ENCODE data around the gene ALG1L2. TPM values are rescaled to one million over a fixed set of nuclear protein-coding genes. Genes with fewer than 3 reads are reported as not detected.
"Not testable (repeated sequence)": the region's sequence is repeated elsewhere in the genome, so short reads cannot be mapped to it uniquely, and the experiment has no call there.

The ALG1L2 gene
- total and polyA plus RNA-seq, 4 experiments from 2014 or later = 1.5 to 2.2 TPM; not detected in 2

DNA sequence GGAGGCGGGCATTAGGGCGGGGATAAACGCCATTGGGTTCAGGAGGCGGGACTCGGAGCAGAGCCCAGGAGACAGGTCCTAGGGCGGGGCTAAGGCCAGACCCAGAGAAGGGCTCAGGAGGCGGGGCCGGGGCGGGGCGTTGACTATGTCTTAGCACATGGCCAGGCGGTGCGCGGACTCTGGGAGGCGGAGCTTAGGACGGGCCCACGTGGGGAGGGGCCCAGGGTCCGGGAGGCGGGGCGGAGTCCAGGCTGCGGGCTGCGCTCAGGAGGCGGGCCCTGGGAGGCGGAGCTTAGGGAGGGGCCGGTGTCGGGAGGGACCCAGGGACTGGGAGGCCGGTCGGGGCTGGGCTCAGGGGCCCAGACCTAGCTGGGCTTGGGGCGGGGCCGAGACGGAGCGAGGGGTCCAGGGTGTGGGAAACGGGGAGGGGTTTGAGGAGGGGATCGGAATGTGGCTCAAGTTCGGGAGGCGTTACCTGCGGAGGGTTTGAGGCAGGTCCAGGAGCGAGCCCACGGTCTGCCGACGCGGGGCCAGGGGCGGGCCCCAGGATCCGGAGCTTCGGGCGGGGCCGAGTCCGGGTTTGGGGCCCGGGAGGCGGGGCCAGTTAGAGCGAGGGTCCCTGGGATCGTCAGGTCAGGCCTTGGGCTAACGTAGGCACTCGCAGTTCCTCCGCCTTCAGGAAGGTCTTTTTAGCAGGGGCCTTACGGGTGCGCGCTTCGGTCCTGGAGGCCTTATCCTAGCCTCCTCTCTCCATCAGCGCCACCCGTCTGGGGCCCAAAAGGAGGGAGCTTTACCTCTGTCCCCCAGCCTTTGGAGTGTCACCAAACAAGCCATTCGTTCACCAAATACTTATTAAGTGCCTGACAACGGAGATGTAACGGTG, 30.5 kb downstream of the ALG1L2 start:
- peak overlapping the region; percentile 82 for H3K27ac ChIP-seq (ENCODE audit: low read depth, low read length)
- POLR2A ChIA-PET (ENCODE audit: partially characterized antibody) = interaction anchor here (1.0 to 2.0 kb wide), 5 partner anchors 19 to 795 kb away, joined by 3 to 10 read pairs (median 4); partner anchors contain the start of gene ATP2C1
- not testable (repeated sequence) for H3K9me3 ChIP-seq (ENCODE audit: control insufficient read depth in 1 of 2, low read length in 2 of 2); H3K27me3 ChIP-seq (ENCODE audit: insufficient read depth, low read length); H3K4me1 ChIP-seq (ENCODE audit: insufficient read depth, low read length); H3K36me3 Mint-ChIP-seq; H3K9me3 Mint-ChIP-seq; H3K27me3 Mint-ChIP-seq; H3K36me3 ChIP-seq (ENCODE audit: insufficient read depth, low read length)
- peak overlapping the region; percentile 96 to 100 (median 98) for H3K4me3 Mint-ChIP-seq
- peak overlapping the region in 1 of 2 donors; percentile 73 for H3K4me3 ChIP-seq (ENCODE audit: low read length in 2 of 2)
- H3K27ac Mint-ChIP-seq = peak overlapping the region; percentile 94 to 100 (median 100)
- DNase-seq = peak; percentile 98 to 99 (median 99)
- intact Hi-C loops (cut with micrococcal nuclease) = loop anchor here (1.0 to 5.0 kb wide), 6 partner anchors 67 to 1270 kb away; partner anchors contain the start of genes ASTE1, NEK11, NUDT16 and PIK3R4
- H3K4me1 Mint-ChIP-seq = peaks cover 10 to 27% (median 12%) of the 10 kb centered on the region in 4 donors
- CTCF ChIA-PET (ENCODE audit: partially characterized antibody) = interaction anchor here (1.2 kb wide), 1 partner anchor 14 kb away, joined by 3 read pairs; no protein-coding TSS in a partner anchor

DNA sequence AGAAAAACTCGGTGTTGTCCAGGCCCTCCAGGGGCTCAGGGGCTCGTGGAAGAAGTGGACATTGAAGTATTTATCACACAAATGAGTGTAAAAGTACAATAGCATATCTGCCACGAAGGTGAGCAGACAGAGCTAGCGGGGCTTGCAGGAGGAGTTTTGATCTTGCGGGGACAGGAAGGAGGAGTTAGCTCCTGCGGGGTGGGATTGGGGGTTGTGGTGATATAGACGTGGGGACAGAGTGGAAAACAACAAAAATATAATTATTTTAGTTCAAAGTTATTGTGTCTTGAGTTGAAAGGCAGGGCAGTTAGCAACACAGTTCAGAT, 31.1 kb downstream of the ALG1L2 start:
- not testable (repeated sequence) for H3K36me3 ChIP-seq (ENCODE audit: insufficient read depth, low read length); H3K36me3 Mint-ChIP-seq; H3K9me3 Mint-ChIP-seq; H3K27me3 Mint-ChIP-seq; H3K27me3 ChIP-seq (ENCODE audit: insufficient read depth, low read length); H3K9me3 ChIP-seq (ENCODE audit: control insufficient read depth in 1 of 2, low read length in 2 of 2); H3K4me1 ChIP-seq (ENCODE audit: insufficient read depth, low read length)
- POLR2A ChIA-PET (ENCODE audit: partially characterized antibody) = interaction anchor here (1.6 to 2.0 kb wide), 2 partner anchors 67 to 781 kb away, joined by 5 to 10 read pairs; partner anchors contain the start of gene ATP2C1
- Mint-ChIP-seq H3K4me1 (peaks cover 10 to 27% (median 12%) of the 10 kb centered on the region in 4 donors), H3K27ac (peak overlapping the region; percentile 16 to 100 (median 94)), H3K4me3 (peak overlapping the region; percentile 96 to 100 (median 98))
- peak overlapping the region; percentile 82 for H3K27ac ChIP-seq (ENCODE audit: low read depth, low read length)
- peak in 1 of 5 donors; percentile 50 for DNase-seq
- CTCF ChIA-PET (ENCODE audit: partially characterized antibody) = interaction anchor here (1.2 kb wide), 1 partner anchor 15 kb away, joined by 3 read pairs; no protein-coding TSS in a partner anchor
- H3K4me3 ChIP-seq (ENCODE audit: low read length in 2 of 2) = peak overlapping the region in 1 of 2 donors; percentile 23
- intact Hi-C loops (cut with micrococcal nuclease) = loop anchor here (5.0 kb wide), 2 partner anchors 485 to 1270 kb away; partner anchors contain the start of gene NUDT16

DNA sequence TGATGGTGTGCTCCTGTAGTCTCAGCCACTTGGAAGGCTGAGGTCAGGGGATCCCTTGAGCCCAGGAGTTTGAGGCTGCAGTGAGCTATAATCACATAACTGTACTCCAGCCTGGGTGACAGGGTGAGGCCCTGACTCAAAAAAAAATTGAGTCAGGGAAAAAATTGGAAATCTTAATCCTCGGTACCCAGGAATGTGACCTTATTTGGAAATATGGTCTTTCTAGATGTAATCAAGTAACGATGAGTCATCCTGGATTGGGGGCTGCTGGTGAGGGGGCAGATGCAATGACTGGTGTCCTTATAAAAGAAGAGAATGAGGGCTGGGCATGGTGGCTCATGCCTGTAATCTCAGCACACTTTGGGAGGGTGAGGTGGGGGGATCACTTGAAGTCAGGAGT, 33.8 kb downstream of the ALG1L2 start:
- intact Hi-C loops (cut with micrococcal nuclease); H3K9me3 ChIP-seq (ENCODE audit: control insufficient read depth in 1 of 2, low read length in 2 of 2); CTCF ChIA-PET (ENCODE audit: partially characterized antibody); H3K4me1 ChIP-seq (ENCODE audit: insufficient read depth, low read length); H3K27me3 Mint-ChIP-seq; H3K36me3 ChIP-seq (ENCODE audit: insufficient read depth, low read length); H3K27me3 ChIP-seq (ENCODE audit: insufficient read depth, low read length); POLR2A ChIA-PET (ENCODE audit: partially characterized antibody); DNase-seq; H3K36me3 Mint-ChIP-seq; H3K9me3 Mint-ChIP-seq; H3K4me3 Mint-ChIP-seq; H3K27ac ChIP-seq (ENCODE audit: low read depth, low read length); H3K4me3 ChIP-seq (ENCODE audit: low read length in 2 of 2); H3K27ac Mint-ChIP-seq: not testable (repeated sequence)
- peaks cover 8 to 21% (median 11%) of the 10 kb centered on the region in 4 donors for H3K4me1 Mint-ChIP-seq

DNA sequence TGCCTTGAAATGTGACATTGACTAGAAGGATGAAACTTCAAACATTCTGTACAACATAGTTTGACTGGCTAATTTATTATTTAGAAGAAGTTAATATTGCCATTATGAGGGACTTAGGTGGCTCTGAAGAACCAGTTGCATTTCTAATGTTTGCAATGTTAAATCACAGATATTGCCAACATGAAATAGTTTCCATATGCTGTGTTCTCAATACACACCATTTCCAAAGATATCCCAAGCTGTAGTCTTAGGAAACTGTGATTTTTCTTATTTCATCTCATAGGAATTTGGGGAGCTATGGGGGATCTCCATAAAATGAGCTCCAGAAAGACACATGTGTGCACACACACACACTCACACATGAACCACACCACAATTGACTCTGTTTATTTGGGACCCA, 36.3 kb downstream of the ALG1L2 start:
- peaks cover 0 to 5% of the 10 kb centered on the region in 2 donors for H3K27me3 Mint-ChIP-seq

DNA sequence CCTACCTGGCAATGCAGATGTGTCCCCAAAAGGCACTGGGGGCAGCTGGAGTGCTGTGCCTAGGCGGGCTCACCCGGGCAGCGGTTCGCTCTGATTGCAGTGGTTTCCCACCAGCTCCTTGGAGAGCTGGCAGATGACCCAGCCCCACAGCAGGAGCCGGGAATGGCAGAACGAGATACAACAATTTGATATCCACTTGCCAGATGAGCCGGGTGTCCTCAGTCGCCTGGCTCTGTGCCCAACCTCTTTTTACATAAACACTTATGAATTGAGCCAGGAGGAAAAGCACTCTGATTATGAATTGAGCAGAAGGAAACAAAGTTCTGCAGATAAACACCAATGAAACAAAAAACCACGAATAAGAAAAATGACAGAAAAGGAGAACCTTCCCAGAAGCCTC, 38.2 kb downstream of the ALG1L2 start:
- POLR2A ChIA-PET (ENCODE audit: partially characterized antibody); DNase-seq; H3K4me3 Mint-ChIP-seq; H3K9me3 Mint-ChIP-seq; H3K4me1 ChIP-seq (ENCODE audit: insufficient read depth, low read length); H3K27ac ChIP-seq (ENCODE audit: low read depth, low read length); H3K4me1 Mint-ChIP-seq; H3K4me3 ChIP-seq (ENCODE audit: low read length in 2 of 2); H3K27me3 ChIP-seq (ENCODE audit: insufficient read depth, low read length); CTCF ChIA-PET (ENCODE audit: partially characterized antibody); H3K36me3 Mint-ChIP-seq; H3K36me3 ChIP-seq (ENCODE audit: insufficient read depth, low read length); H3K9me3 ChIP-seq (ENCODE audit: control insufficient read depth in 1 of 2, low read length in 2 of 2); intact Hi-C loops (cut with micrococcal nuclease): not testable (repeated sequence)
- H3K27me3 Mint-ChIP-seq = peaks cover 0 to 12% of the 10 kb centered on the region in 2 donors
- H3K27ac Mint-ChIP-seq = peak overlapping the region in 1 of 7 donors; percentile 66

More for the DNA sequence above, 36.3 kb downstream of the ALG1L2 start:
- no peak overlapping the region for H3K27ac ChIP-seq (ENCODE audit: low read depth, low read length)
- Mint-ChIP-seq H3K27ac (no peak overlapping the region), H3K4me1 (peaks cover 0 to under 1% (median under 1%) of the 10 kb centered on the region in 4 donors), H3K4me3 (no peak overlapping the region), H3K9me3 (no peaks in the 10 kb centered on the region), H3K36me3 (no peaks in the 10 kb centered on the region)
- H3K36me3 ChIP-seq (ENCODE audit: insufficient read depth, low read length) = no peaks in the 10 kb centered on the region
- POLR2A ChIA-PET (ENCODE audit: partially characterized antibody) = no interaction called here
- H3K4me1 ChIP-seq (ENCODE audit: insufficient read depth, low read length) = no peaks in the 10 kb centered on the region
- no peaks in the 10 kb centered on the region for H3K9me3 ChIP-seq (ENCODE audit: control insufficient read depth in 1 of 2, low read length in 2 of 2)
- no peak overlapping the region for H3K4me3 ChIP-seq (ENCODE audit: low read length in 2 of 2)
- no peak for DNase-seq
- no peaks in the 10 kb centered on the region for H3K27me3 ChIP-seq (ENCODE audit: insufficient read depth, low read length)
- intact Hi-C loops (cut with micrococcal nuclease) = no loop called here
- CTCF ChIA-PET (ENCODE audit: partially characterized antibody) = no interaction called here

DNA sequence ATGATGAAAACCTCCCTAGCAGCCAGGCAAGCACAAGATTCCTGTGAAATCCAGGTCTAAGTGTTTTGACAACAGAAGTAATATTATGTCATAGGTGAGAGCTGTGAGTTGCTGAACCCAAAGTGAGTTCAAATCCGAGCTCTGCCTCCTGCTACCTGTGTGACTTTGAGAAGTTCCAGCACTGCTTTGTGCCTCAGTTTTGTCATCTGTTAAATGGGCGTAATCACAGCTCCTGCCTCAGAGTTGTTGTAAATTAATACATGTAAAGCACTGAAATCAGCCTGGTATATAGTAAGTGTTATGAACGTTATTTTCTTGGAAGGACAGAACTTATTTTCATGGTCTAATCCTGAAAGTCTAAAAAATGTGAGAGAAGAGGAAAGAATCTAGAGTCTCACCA, 38.7 kb downstream of the ALG1L2 start:
- H3K36me3 Mint-ChIP-seq; H3K27ac ChIP-seq (ENCODE audit: low read depth, low read length); H3K4me3 ChIP-seq (ENCODE audit: low read length in 2 of 2); CTCF ChIA-PET (ENCODE audit: partially characterized antibody); H3K9me3 Mint-ChIP-seq; DNase-seq; H3K4me3 Mint-ChIP-seq; POLR2A ChIA-PET (ENCODE audit: partially characterized antibody); H3K27ac Mint-ChIP-seq; intact Hi-C loops (cut with micrococcal nuclease); H3K36me3 ChIP-seq (ENCODE audit: insufficient read depth, low read length); H3K27me3 ChIP-seq (ENCODE audit: insufficient read depth, low read length); H3K4me1 ChIP-seq (ENCODE audit: insufficient read depth, low read length); H3K4me1 Mint-ChIP-seq; H3K9me3 ChIP-seq (ENCODE audit: control insufficient read depth in 1 of 2, low read length in 2 of 2): not testable (repeated sequence)
- H3K27me3 Mint-ChIP-seq = peaks cover 0 to 13% of the 10 kb centered on the region in 2 donors

DNA sequence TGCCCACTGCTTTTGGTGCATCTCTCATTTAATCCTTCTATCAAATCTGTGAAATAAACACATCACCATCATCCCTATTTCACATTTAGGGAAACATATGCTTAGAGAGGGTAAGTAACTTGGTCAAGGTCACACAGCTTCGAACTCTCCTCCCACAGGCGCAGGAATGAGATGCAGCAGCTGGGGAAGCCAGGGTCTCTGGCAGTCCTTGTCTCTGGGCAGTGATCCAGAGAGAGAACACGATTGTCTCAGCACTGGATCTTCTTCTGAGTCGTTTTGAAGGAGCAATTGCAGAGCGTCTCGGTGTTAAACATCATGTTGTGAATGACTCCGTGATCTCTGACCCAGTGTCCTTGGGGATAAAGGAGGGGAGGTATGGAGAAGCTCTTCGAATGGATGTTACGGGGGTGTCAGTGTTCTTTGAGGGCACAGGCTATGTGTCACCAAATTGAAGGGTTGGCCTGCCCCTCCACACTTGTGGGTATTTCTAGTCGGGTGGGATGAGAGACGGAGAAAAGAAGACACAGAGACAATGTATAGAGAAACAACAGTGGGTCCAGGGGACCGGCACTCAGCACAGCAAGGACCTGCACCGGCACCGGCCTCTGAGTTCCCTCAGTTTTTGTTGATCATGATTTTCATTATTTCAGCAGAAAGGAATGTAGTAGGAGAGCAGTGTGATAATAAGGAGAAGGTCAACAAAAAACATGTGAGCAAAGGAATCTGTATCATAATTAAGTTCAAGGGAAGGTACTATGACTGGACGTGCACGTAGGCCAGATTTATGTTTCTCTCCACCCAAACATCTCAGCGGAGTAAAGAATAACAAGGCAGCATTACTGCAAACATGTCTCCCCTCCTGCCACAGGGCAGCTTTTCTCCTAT, 41.5 kb downstream of the ALG1L2 start:
- H3K4me1 Mint-ChIP-seq; H3K36me3 ChIP-seq (ENCODE audit: insufficient read depth, low read length); H3K4me1 ChIP-seq (ENCODE audit: insufficient read depth, low read length); POLR2A ChIA-PET (ENCODE audit: partially characterized antibody); H3K27ac ChIP-seq (ENCODE audit: low read depth, low read length); H3K36me3 Mint-ChIP-seq; H3K27me3 ChIP-seq (ENCODE audit: insufficient read depth, low read length); H3K9me3 Mint-ChIP-seq; H3K27ac Mint-ChIP-seq; H3K4me3 Mint-ChIP-seq; H3K9me3 ChIP-seq (ENCODE audit: control insufficient read depth in 1 of 2, low read length in 2 of 2); DNase-seq; intact Hi-C loops (cut with micrococcal nuclease); H3K4me3 ChIP-seq (ENCODE audit: low read length in 2 of 2); CTCF ChIA-PET (ENCODE audit: partially characterized antibody): not testable (repeated sequence)
- H3K27me3 Mint-ChIP-seq = peaks cover 2 to 14% of the 10 kb centered on the region in 2 donors

All from CD4-positive, alpha-beta memory T cell (primary cell).